HepG2 (cell line): ENCODE measurements around the gene CTF1. TPM values are rescaled to one million over a fixed set of nuclear protein-coding genes. Genes with fewer than 3 reads are reported as not detected.
A peak's percentile ranks its signal among the peaks of the same experiment; 100 is the strongest.

Experiments
- ATF1 ChIP-seq: IDR thresholded peaks from 2 replicates; pipeline ENCODE4 v1.6.1; 2016; ENCODE audit warnings: mild to moderate bottlenecking, control low read depth
- ERF ChIP-seq: IDR thresholded peaks from 2 replicates; pipeline ENCODE4 v1.6.1; 2018; ENCODE audit warnings: missing biosample characterization, missing genetic modification reagents
- GTF2F1 ChIP-seq: fragments of 150-350 bp; IDR thresholded peaks from 2 replicates; pipeline ENCODE4 v1.6.1; 2014; ENCODE audit warnings: low read length
- HDAC1 ChIP-seq: sonication (generic); formaldehyde crosslinking; IDR thresholded peaks from 2 replicates; pipeline ENCODE4 v1.5.1; 2020; ENCODE audit warnings: mild to moderate bottlenecking, missing genetic modification reagents
- HMGXB3 ChIP-seq: sonication (generic); formaldehyde crosslinking; IDR thresholded peaks from 2 replicates; pipeline ENCODE4 v1.4.0; 2020; ENCODE audit warnings: missing genetic modification reagents, borderline replicate concordance
- KLF6 ChIP-seq: IDR thresholded peaks from 2 replicates; pipeline ENCODE4 v1.8.0; 2016; ENCODE audit warnings: missing biosample characterization, missing genetic modification reagents
- LCORL ChIP-seq, 2 experiments: fragments of 450-650 bp in 1 of 2; sonication (generic) in 1 of 2; formaldehyde crosslinking in 1 of 2; IDR thresholded peaks; 2 replicates each; pipeline versions ENCODE4 v1.5.0 to v1.6.1; 2017 to 2020; ENCODE audit warnings: antibody characterized with exemption in 1 of 2, missing genetic modification reagents in 1 of 2
- NBN ChIP-seq: fragments of 450-650 bp; conservative IDR thresholded peaks from 2 replicates; pipeline ENCODE4 v1.6.1; 2017
- RNF2 ChIP-seq: fragments of 450-650 bp; conservative IDR thresholded peaks from 2 replicates; pipeline ENCODE4 v1.6.1; 2016; ENCODE audit warnings: low read depth
- TOPORS ChIP-seq: sonication (generic); formaldehyde crosslinking; IDR thresholded peaks from 2 replicates; pipeline ENCODE4 v1.8.0; 2023; ENCODE audit warnings: mild to moderate bottlenecking, missing genetic modification reagents
- YEATS4 ChIP-seq: sonication (generic); formaldehyde crosslinking; IDR thresholded peaks from 2 replicates; pipeline ENCODE4 v1.4.0; 2020; ENCODE audit warnings: missing genetic modification reagents, borderline replicate concordance
- ZFX ChIP-seq: sonication (generic); formaldehyde crosslinking; IDR thresholded peaks from 2 replicates; pipeline ENCODE4 v1.4.0; 2020; ENCODE audit warnings: mild to moderate bottlenecking, low read depth, missing genetic modification reagents, moderate library complexity
- ZNF350 ChIP-seq: sonication (generic); formaldehyde crosslinking; IDR thresholded peaks from 2 replicates; pipeline ENCODE4 v1.4.0; 2020; ENCODE audit warnings: mild to moderate bottlenecking, low read depth, missing genetic modification reagents, borderline replicate concordance
- ZNF503 ChIP-seq: sonication (generic); formaldehyde crosslinking; IDR thresholded peaks from 2 replicates; pipeline ENCODE4 v1.4.0; 2020; ENCODE audit warnings: missing genetic modification reagents
- ZNF547 ChIP-seq: sonication (generic); formaldehyde crosslinking; IDR thresholded peaks from 2 replicates; pipeline ENCODE4 v1.5.1; 2020; ENCODE audit warnings: mild to moderate bottlenecking, missing genetic modification reagents
- ZNF589 ChIP-seq: sonication (generic); formaldehyde crosslinking; conservative IDR thresholded peaks from 2 replicates; pipeline ENCODE4 v1.8.0; 2022; ENCODE audit warnings: mild to moderate bottlenecking, moderate library complexity, missing genetic modification reagents
- ZNF687 ChIP-seq: sonication (generic); formaldehyde crosslinking; IDR thresholded peaks from 2 replicates; pipeline ENCODE4 v1.5.1; 2020; ENCODE audit warnings: mild to moderate bottlenecking, missing genetic modification reagents, moderate library complexity
- polyA plus RNA-seq, 8 experiments: library from polyadenylated mRNA; depleted of rRNA in 3 of 8; stranded (reverse) in 7 of 8; unstranded in 1 of 8; fragments of >200 nt; fragmentation: Illumina TruSeq in 4 of 8; extraction: Trizol in 4 of 8; gene quantifications; 2 replicates each; pipeline versions ENCODE4 v1.2.1 to v1.2.3, GENCODE V29; 2011 to 2016; ENCODE audit warnings: low read depth in 4 of 8, missing spikeins in 1 of 8, mixed read lengths in 1 of 8; ENCODE audit not compliant: insufficient read depth in 1 of 8
- total RNA-seq, 5 experiments: library from RNA; depleted of rRNA; stranded (reverse); fragments of >200 nt; fragmentation: Illumina TruSeq; extraction: Trizol; gene quantifications; 2 replicates each; pipeline ENCODE4 v1.2.3, GENCODE V29; 2016; ENCODE audit warnings: low read depth in 1 of 5

The CTF1 gene
- total and polyA plus RNA-seq, 2 of the 13 experiments (the other 11 are each of a cell fraction or from before 2014, with no cell fraction given), result 0.13 to 1.8 TPM

- no peak for TF ChIP-seq ERF (CRISPR knock-in tag)
- peak; percentile 17; the same call in 1 of the 2 replicates for TF ChIP-seq LCORL (IDR thresholded peaks at IDR 0.05)
- TF ChIP-seq LCORL (CRISPR knock-in tag; IDR thresholded peaks at IDR 0.05), result peak; percentile 81; the same call in 1 of the 2 replicates
- peak; percentile 59; the same call in 1 of the 2 replicates for TF ChIP-seq TOPORS (CRISPR knock-in tag)
- TF ChIP-seq ZNF350, result peak; percentile 66; the same call in 1 of the 2 replicates
- no peak for TF ChIP-seq GTF2F1
- TF ChIP-seq ZNF547 (CRISPR knock-in tag), result peak; percentile 92
- peak; percentile 85 for TF ChIP-seq ZNF687 (CRISPR knock-in tag)
- 0 out of 2 replicates have a peak, but pooled peaks have one; percentile 38 for TF ChIP-seq YEATS4
- no peak for TF ChIP-seq ATF1 (CRISPR knock-in tag)
- no peak for TF ChIP-seq HMGXB3 (CRISPR knock-in tag)
- peak; percentile 70 for TF ChIP-seq ZFX (CRISPR knock-in tag)
- TF ChIP-seq ZNF589 (CRISPR knock-in tag), result no peak
- no peak for TF ChIP-seq RNF2
- 0 out of 2 replicates have a peak, but pooled peaks have one; percentile 73 for TF ChIP-seq HDAC1 (CRISPR knock-in tag)
- TF ChIP-seq KLF6 (CRISPR knock-in tag), result no peak
- TF ChIP-seq ZNF503 (CRISPR knock-in tag), result 0 out of 2 replicates have a peak, but pooled peaks have one; percentile 29
- TF ChIP-seq NBN, result no peak
Measured at GRCh38 chr16:30896261-30896888, at the start of gene CTF1 (continued).
